H9 (cell line): ENCODE results near the gene FCHSD2. TPM values are rescaled to one million over a fixed set of nuclear protein-coding genes. Genes with fewer than 3 reads are reported as not detected.

Experiments
- DNase-seq: peaks from one replicate; pipeline ENCODE4 v3.0.0-alpha.2; 2017
- H2AFZ ChIP-seq: one replicate; pipeline ENCODE4 v1.6.1; 2013; ENCODE audit warnings: mild to moderate bottlenecking, low read length, control low read depth, moderate library complexity
- H2AK5ac ChIP-seq: 2 replicates; pipeline ENCODE4 v1.6.1; 2013; ENCODE audit warnings: low read length, control low read depth, mixed read lengths; ENCODE audit not compliant: insufficient read length
- H2BK120ac ChIP-seq: one replicate; pipeline ENCODE4 v1.6.1; 2013; ENCODE audit warnings: low read depth, mild to moderate bottlenecking, low read length, control low read depth, inconsistent platforms; ENCODE audit not compliant: poor library complexity, severe bottlenecking
- H2BK12ac ChIP-seq: 2 replicates; pipeline ENCODE4 v1.6.1; 2013; ENCODE audit warnings: low read length, control low read depth, mixed read lengths, low read depth; ENCODE audit not compliant: insufficient read length
- H2BK15ac ChIP-seq: 2 replicates; pipeline ENCODE4 v1.6.1; 2013; ENCODE audit warnings: low read depth, low read length, control low read depth
- H2BK20ac ChIP-seq: one replicate; pipeline ENCODE4 v1.6.1; 2013; ENCODE audit warnings: low read depth, mild to moderate bottlenecking, low read length, control low read depth, inconsistent platforms; ENCODE audit not compliant: poor library complexity, severe bottlenecking
- H2BK5ac ChIP-seq: 2 replicates; pipeline ENCODE4 v1.6.1; 2013; ENCODE audit warnings: low read length, control low read depth, mixed read lengths; ENCODE audit not compliant: insufficient read length
- H3K14ac ChIP-seq: 2 replicates; pipeline ENCODE4 v1.6.1; 2013; ENCODE audit warnings: low read length, control low read depth; ENCODE audit not compliant: insufficient read depth
- H3K18ac ChIP-seq: 2 replicates; pipeline ENCODE4 v1.6.1; 2013; ENCODE audit warnings: low read depth, mild to moderate bottlenecking, mixed read lengths, low read length, control low read depth; ENCODE audit not compliant: insufficient read length
- H3K23ac ChIP-seq: 2 replicates; pipeline ENCODE4 v1.6.1; 2013; ENCODE audit warnings: low read length, control low read depth, mixed read lengths, low read depth; ENCODE audit not compliant: insufficient read length
- H3K23me2 ChIP-seq: 2 replicates; pipeline ENCODE4 v1.6.1; 2013; ENCODE audit warnings: low read depth, mild to moderate bottlenecking, mixed read lengths, low read length, control low read depth; ENCODE audit not compliant: insufficient read length, poor library complexity, severe bottlenecking
- H3K27ac ChIP-seq: 2 replicates; pipeline ENCODE4 v1.5.1; 2013; ENCODE audit warnings: low read length, control low read depth, mixed read lengths, low read depth; ENCODE audit not compliant: insufficient read length
- H3K27me3 ChIP-seq: 2 replicates; pipeline ENCODE4 v1.6.1; 2013; ENCODE audit warnings: low read length, control low read depth, inconsistent platforms; ENCODE audit not compliant: insufficient read depth
- H3K4ac ChIP-seq: 2 replicates; pipeline ENCODE4 v1.6.1; 2013; ENCODE audit warnings: low read depth, mild to moderate bottlenecking, control low read depth, inconsistent platforms, low read length, moderate library complexity
- H3K4me1 ChIP-seq: 2 replicates; pipeline ENCODE4 v1.6.1; 2013; ENCODE audit warnings: low read length, control low read depth, inconsistent platforms; ENCODE audit not compliant: insufficient read depth
- H3K4me2 ChIP-seq: 2 replicates; pipeline ENCODE4 v1.6.1; 2013; ENCODE audit warnings: low read length, control low read depth, mixed read lengths; ENCODE audit not compliant: insufficient read length, insufficient read depth
- H3K56ac ChIP-seq: 2 replicates; pipeline ENCODE4 v1.6.1; 2013; ENCODE audit warnings: low read depth, mild to moderate bottlenecking, mixed read lengths, low read length, control low read depth; ENCODE audit not compliant: insufficient read length
- H3K79me1 ChIP-seq: 2 replicates; pipeline ENCODE4 v1.6.1; 2013; ENCODE audit warnings: low read depth, mild to moderate bottlenecking, moderate library complexity, low read length, control low read depth, inconsistent platforms; ENCODE audit not compliant: insufficient read depth, poor library complexity, severe bottlenecking
- H3K79me2 ChIP-seq: 2 replicates; pipeline ENCODE4 v1.6.1; 2013; ENCODE audit warnings: low read length, control low read depth, inconsistent platforms; ENCODE audit not compliant: insufficient read depth
- H3K9ac ChIP-seq: 2 replicates; pipeline ENCODE4 v1.6.1; 2013; ENCODE audit warnings: low read length, control low read depth, mixed read lengths; ENCODE audit not compliant: insufficient read length; ENCODE audit errors: extremely low read depth
- H3K9me3 ChIP-seq: one replicate; pipeline ENCODE4 v1.6.1; 2013; ENCODE audit warnings: low read depth, low read length, inconsistent platforms; ENCODE audit not compliant: control insufficient read depth
- H3T11ph ChIP-seq: one replicate; pipeline ENCODE4 v1.6.1; 2013; ENCODE audit warnings: mild to moderate bottlenecking, low read length, control low read depth, inconsistent platforms
- H4K20me1 ChIP-seq: one replicate; pipeline ENCODE4 v1.6.1; 2013; ENCODE audit not compliant: control insufficient read depth, insufficient read length, insufficient read depth
- H4K5ac ChIP-seq: 2 replicates; pipeline ENCODE4 v1.6.1; 2013; ENCODE audit warnings: low read depth, mild to moderate bottlenecking, mixed read lengths, low read length, control low read depth; ENCODE audit not compliant: insufficient read length
- H4K8ac ChIP-seq: replicated peaks from 2 replicates; pipeline ENCODE4 v1.6.1; 2013; ENCODE audit warnings: low read length, control low read depth, mixed read lengths, low read depth; ENCODE audit not compliant: insufficient read length
- H4K91ac ChIP-seq: 2 replicates; pipeline ENCODE4 v1.6.1; 2013; ENCODE audit warnings: low read depth, mild to moderate bottlenecking, moderate library complexity, mixed read lengths, low read length, control low read depth; ENCODE audit not compliant: insufficient read length
- H3K27ac Mint-ChIP-seq, 3 experiments: 2 replicates in 2 of 3; 3 replicates in 1 of 3; pipeline ENCODE4 v1.8.0; 2020 to 2021; ENCODE audit warnings: mixed read lengths in 3 of 3, mild to moderate bottlenecking in 1 of 3, moderate library complexity in 1 of 3
- H3K27me3 Mint-ChIP-seq: 2 replicates; pipeline ENCODE4 v1.8.0; 2021; ENCODE audit warnings: low read depth, mild to moderate bottlenecking, moderate library complexity, mixed read lengths
- H3K36me3 Mint-ChIP-seq, 3 experiments: 2 replicates in 2 of 3; 3 replicates in 1 of 3; pipeline ENCODE4 v1.8.0; 2020 to 2021; ENCODE audit warnings: low read depth in 3 of 3, mixed read lengths in 3 of 3; ENCODE audit not compliant: insufficient read depth in 1 of 3
- H3K4me1 Mint-ChIP-seq, 2 experiments: 2 replicates each; pipeline ENCODE4 v1.8.0; 2020; ENCODE audit warnings: mixed read lengths in 2 of 2
- H3K4me3 Mint-ChIP-seq, 2 experiments: 2 replicates in 1 of 2; 3 replicates in 1 of 2; pipeline ENCODE4 v1.8.0; 2020 to 2021; ENCODE audit warnings: mild to moderate bottlenecking in 2 of 2, mixed read lengths in 2 of 2, moderate library complexity in 1 of 2
- H3K9me3 Mint-ChIP-seq, 2 experiments: 2 replicates in 1 of 2; 3 replicates in 1 of 2; pipeline ENCODE4 v1.8.0; 2020; ENCODE audit warnings: mild to moderate bottlenecking in 2 of 2, mixed read lengths in 2 of 2, moderate library complexity in 1 of 2
- CTCF ChIP-seq: fragments of 200-600 bp; sonication (generic); conservative IDR thresholded peaks from 3 replicates; pipeline ENCODE4 v1.8.0; 2021; ENCODE audit warnings: antibody characterized with exemption, mild to moderate bottlenecking
- WGBS: extraction: QIAGEN DNeasy Blood & Tissue Kit; methylation state at CpG from one replicate; pipeline ENCODE4 v1.1.7; 2013; ENCODE audit warnings: missing lambda C conversion rate, low lambda C conversion rate, mixed read lengths; ENCODE audit not compliant: insufficient read length; ENCODE audit errors: extremely low coverage; 5-methylcytosine and 5-hydroxymethylcytosine counted together
- total RNA-seq: library from RNA; stranded (reverse); gene quantifications from 2 replicates; pipeline ENCODE4 v1.2.1, GENCODE V29; 2021

FCHSD2 gene
- total RNA-seq, 1 experiment from 2014 or later, result 17.8 TPM

DNA sequence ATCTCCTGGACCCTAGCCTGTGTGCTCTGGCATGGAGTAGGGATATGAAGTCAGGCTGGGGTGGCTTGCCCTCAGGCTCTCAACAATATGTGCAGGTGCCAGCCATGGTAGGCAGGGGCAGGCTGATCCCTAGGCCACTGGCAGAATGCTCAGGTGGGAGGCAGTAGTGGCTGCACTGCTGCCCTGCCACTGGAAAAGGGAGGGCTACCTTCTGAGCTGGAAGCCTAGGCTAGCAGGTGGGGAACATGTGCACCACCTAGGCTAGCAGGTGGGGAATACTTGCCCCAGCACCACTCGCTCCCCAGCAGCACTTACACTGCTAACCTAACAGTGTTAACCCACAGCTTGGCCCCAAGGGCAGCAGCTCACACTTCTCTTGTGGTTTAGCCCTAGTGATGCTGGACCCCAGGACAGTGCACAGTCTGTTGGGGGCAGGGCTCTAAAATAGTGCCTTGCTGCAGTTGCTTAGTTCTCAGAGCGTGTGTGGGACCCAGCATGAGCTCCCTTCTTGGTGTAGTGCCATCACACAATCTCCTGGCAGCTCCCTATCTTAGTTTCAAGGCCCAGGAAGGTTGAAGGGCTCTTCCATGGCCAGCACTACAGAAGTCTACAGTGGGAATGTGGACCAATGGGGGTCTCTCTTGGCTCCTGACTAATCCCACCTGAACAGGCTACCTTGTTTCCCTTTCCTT, 130.8 kb downstream of the FCHSD2 start:
- H2BK5ac ChIP-seq, result no peak overlapping the region
- no peak overlapping the region for H3K56ac ChIP-seq
- no peaks in the 10 kb centered on the region for H3K79me1 ChIP-seq
- H2BK120ac ChIP-seq, result no peak overlapping the region
- H3K27me3 ChIP-seq, result peaks cover 4% of the 10 kb centered on the region; the same call in 1 of the 2 replicates
- TF ChIP-seq CTCF, result no peak
- no peak overlapping the region for H3K23ac ChIP-seq
- H3K9me3 ChIP-seq, result no peaks in the 10 kb centered on the region
- no peak overlapping the region for H3K27ac ChIP-seq
- H3K79me2 ChIP-seq, result no peaks in the 10 kb centered on the region
- H2BK12ac ChIP-seq, result no peak overlapping the region
- no peak overlapping the region for H3K4ac ChIP-seq
- H3K4me1 ChIP-seq, result peaks cover 4% of the 10 kb centered on the region; the same call in 1 of the 2 replicates
- H3K23me2 ChIP-seq, result no peaks in the 10 kb centered on the region
- no peak overlapping the region for H4K8ac ChIP-seq
- no peak overlapping the region for H2AK5ac ChIP-seq
- H4K5ac ChIP-seq, result no peak overlapping the region
- DNase-seq, result peak; percentile 30
- H2BK20ac ChIP-seq, result no peak overlapping the region
- Mint-ChIP-seq H3K4me3 (no peak overlapping the region; a peak in 1 of 5 replicates), H3K36me3 (peaks cover 11 to 28% (median 16%) of the 10 kb centered on the region in 3 experiments), H3K27me3 (peaks cover 6% of the 10 kb centered on the region), H3K9me3 (peaks cover 12 to 21% of the 10 kb centered on the region in 2 experiments), H3K4me1 (peaks cover 34 to 47% of the 10 kb centered on the region in 2 experiments), H3K27ac (peak overlapping the region in 2 of 3 experiments; percentile 69 to 94; a peak in 4 of 7 replicates)
- no peak overlapping the region for H3K14ac ChIP-seq
- H2AFZ ChIP-seq, result no peak overlapping the region
- H3K18ac ChIP-seq, result no peak overlapping the region
- H4K20me1 ChIP-seq, result no peaks in the 10 kb centered on the region
- H4K91ac ChIP-seq, result no peak overlapping the region
- WGBS, result no CpG with 5 or more reads among the region's 2 CpGs
- no peak overlapping the region for H3K4me2 ChIP-seq
- H3T11ph ChIP-seq, result no peak overlapping the region
- H3K9ac ChIP-seq, result no peak overlapping the region
- no peak overlapping the region for H2BK15ac ChIP-seq
